C4-2B (cell line): ENCODE measurements around the gene SHE.

Experiments
- H3K27ac ChIP-seq: fragments of 450-650 bp; 2 replicates; pipeline ENCODE4 v1.5.1; 2017
- CTCF ChIP-seq: fragments of 450-650 bp; conservative IDR thresholded peaks from 2 replicates; pipeline ENCODE4 v1.5.1; 2017; ENCODE audit warnings: mild to moderate bottlenecking
- ZFX ChIP-seq: fragments of 450-650 bp; IDR thresholded peaks from 2 replicates; pipeline ENCODE4 v1.6.1; 2017

SHE gene

GRCh38 chr1:154512760-154513159 lies 10.5 kb upstream of the SHE start:
- TF ChIP-seq CTCF (no peak), ZFX (no peak)
- H3K27ac ChIP-seq = no peak overlapping the region

GRCh38 chr1:154503898-154504297 lies 1.7 kb upstream of the SHE start:
- TF ChIP-seq ZFX = no peak
- no peak for TF ChIP-seq CTCF
- no peak overlapping the region for H3K27ac ChIP-seq

GRCh38 chr1:154502744-154503115 lies 518 bp upstream of the SHE start:
- no peak for TF ChIP-seq CTCF
- no peak for TF ChIP-seq ZFX
- H3K27ac ChIP-seq = no peak overlapping the region

- TF ChIP-seq ZFX (no peak), CTCF (no peak)
- H3K27ac ChIP-seq = no peak overlapping the region
Measured at GRCh38 chr1:154501423-154502065, 668 bp downstream of the SHE start.

GRCh38 chr1:154500533-154500932 lies 1.7 kb downstream of the SHE start:
- H3K27ac ChIP-seq = no peak overlapping the region
- TF ChIP-seq CTCF = no peak
- TF ChIP-seq ZFX = no peak

- no peak overlapping the region for H3K27ac ChIP-seq
- no peak for TF ChIP-seq ZFX
- TF ChIP-seq CTCF = no peak
Measured at GRCh38 chr1:154499446-154499845, 2.8 kb downstream of the SHE start.

- TF ChIP-seq ZFX (no peak), CTCF (no peak)
- H3K27ac ChIP-seq = no peak overlapping the region
Measured at GRCh38 chr1:154497026-154497806, 5.0 kb downstream of the SHE start.
